Panc1 (cell line): ENCODE data around the gene FRMD1.

ENCODE experiments used
- CTCF ChIP-seq: fragments of 450-650 bp; IDR thresholded peaks from 2 replicates; pipeline ENCODE4 v1.5.1; 2017; ENCODE audit warnings: mild to moderate bottlenecking
- POLR2AphosphoS5 ChIP-seq: IDR thresholded peaks from 2 replicates; pipeline ENCODE4 v1.6.1; 2012; ENCODE audit warnings: mild to moderate bottlenecking, low read depth, low read length, moderate library complexity
- SIN3A ChIP-seq: IDR thresholded peaks from 2 replicates; pipeline ENCODE4 v1.6.1; 2012; ENCODE audit warnings: low read depth, mild to moderate bottlenecking, low read length, moderate library complexity, borderline replicate concordance; ENCODE audit not compliant: insufficient read depth
- TCF7L2 ChIP-seq: IDR thresholded peaks from 2 replicates; pipeline ENCODE4 v1.6.1; 2011; ENCODE audit warnings: mild to moderate bottlenecking, low read depth, low read length, inconsistent platforms

- TF ChIP-seq CTCF = no peak
- no peak for TF ChIP-seq SIN3A
- TF ChIP-seq POLR2AphosphoS5 = no peak
- no peak for TF ChIP-seq TCF7L2
Measured at GRCh38 chr6:168081858-168082546, 3.0 kb upstream of the FRMD1 start.
